Stimulated activated naive CD8-positive, alpha-beta T cell treated with anti-CD3 and anti-CD28 coated beads, Interleukin-15, Interleukin-2, amounts not matched to agents 100 ng/mL and 50 ng/mL, for 24 hours (primary cell): ENCODE measurements around the gene TEX28.
"Not testable (repeated sequence)": the region's sequence is repeated elsewhere in the genome, so short reads cannot be mapped to it uniquely, and the experiment has no call there.

ENCODE experiments used
- H3K27ac Mint-ChIP-seq: one replicate; pipeline ENCODE4 v1.8.0; 2021; ENCODE audit warnings: mild to moderate bottlenecking, mixed read lengths
- H3K27me3 Mint-ChIP-seq: one replicate; pipeline ENCODE4 v1.8.0; 2021; ENCODE audit warnings: mixed read lengths
- H3K36me3 Mint-ChIP-seq: one replicate; pipeline ENCODE4 v1.8.0; 2021; ENCODE audit warnings: low read depth, mixed read lengths
- H3K4me1 Mint-ChIP-seq: one replicate; pipeline ENCODE4 v1.8.0; 2021; ENCODE audit warnings: low read depth, mixed read lengths
- H3K4me3 Mint-ChIP-seq: one replicate; pipeline ENCODE4 v1.8.0; 2021; ENCODE audit warnings: mild to moderate bottlenecking, mixed read lengths
- H3K9me3 Mint-ChIP-seq: one replicate; pipeline ENCODE4 v1.8.0; 2021; ENCODE audit warnings: mixed read lengths

TEX28 gene

GRCh38 chrX:154294791-154295574 is at the start of gene TEX28:
Gene TEX28 (minus strand): TSS chrX:154295124. CDS start chrX:154292117, 3,007 bp downstream.
- H3K4me1 Mint-ChIP-seq: peaks cover 5% of the 10 kb centered on the region
- no peaks in the 10 kb centered on the region for H3K9me3 Mint-ChIP-seq
- H3K27ac Mint-ChIP-seq: no peak within 1 kb of the TSS
- no peak within 1 kb of the TSS for H3K4me3 Mint-ChIP-seq
- H3K27me3 Mint-ChIP-seq: no peaks in the 10 kb centered on the region
- H3K36me3 Mint-ChIP-seq: no peaks in the 10 kb centered on the region

- H3K27ac Mint-ChIP-seq, H3K4me3 Mint-ChIP-seq, H3K9me3 Mint-ChIP-seq, H3K36me3 Mint-ChIP-seq, H3K27me3 Mint-ChIP-seq: not testable (repeated sequence)
- peaks cover 13% of the 10 kb centered on the region for H3K4me1 Mint-ChIP-seq
Observed at GRCh38 chrX:154343620-154344019, 48.7 kb upstream of the TEX28 start.

GRCh38 chrX:154343063-154343462 is 48.1 kb upstream of the TEX28 start:
- not testable (repeated sequence) for H3K4me3 Mint-ChIP-seq, H3K4me1 Mint-ChIP-seq, H3K9me3 Mint-ChIP-seq, H3K36me3 Mint-ChIP-seq, H3K27ac Mint-ChIP-seq, H3K27me3 Mint-ChIP-seq

- H3K4me1 Mint-ChIP-seq, H3K36me3 Mint-ChIP-seq, H3K27ac Mint-ChIP-seq, H3K4me3 Mint-ChIP-seq, H3K27me3 Mint-ChIP-seq, H3K9me3 Mint-ChIP-seq: not testable (repeated sequence)
Observed at GRCh38 chrX:154341399-154342298, 46.7 kb upstream of the TEX28 start.

GRCh38 chrX:154334496-154334895 is 39.6 kb upstream of the TEX28 start:
- Mint-ChIP-seq H3K36me3 (no peaks in the 10 kb centered on the region), H3K9me3 (no peaks in the 10 kb centered on the region), H3K27me3 (no peaks in the 10 kb centered on the region), H3K27ac (peak overlapping the region; percentile 96), H3K4me3 (peak overlapping the region; percentile 54), H3K4me1 (peaks cover 35% of the 10 kb centered on the region)

- Mint-ChIP-seq H3K27me3 (no peaks in the 10 kb centered on the region), H3K27ac (peak overlapping the region; percentile 96), H3K9me3 (no peaks in the 10 kb centered on the region), H3K4me1 (peaks cover 36% of the 10 kb centered on the region), H3K36me3 (no peaks in the 10 kb centered on the region), H3K4me3 (peak overlapping the region; percentile 54)
Observed at GRCh38 chrX:154333837-154334271, 38.9 kb upstream of the TEX28 start.

- no peak overlapping the region for H3K4me3 Mint-ChIP-seq
- no peaks in the 10 kb centered on the region for H3K27me3 Mint-ChIP-seq
- no peaks in the 10 kb centered on the region for H3K9me3 Mint-ChIP-seq
- H3K27ac Mint-ChIP-seq: no peak overlapping the region
- H3K36me3 Mint-ChIP-seq: no peaks in the 10 kb centered on the region
- H3K4me1 Mint-ChIP-seq: peaks cover 41% of the 10 kb centered on the region
Observed at GRCh38 chrX:154333116-154333515, 38.2 kb upstream of the TEX28 start.

- Mint-ChIP-seq H3K4me3 (no peak overlapping the region), H3K4me1 (peaks cover 47% of the 10 kb centered on the region), H3K27me3 (no peaks in the 10 kb centered on the region)
Observed at GRCh38 chrX:154332561-154332960, 37.6 kb upstream of the TEX28 start.

GRCh38 chrX:154329294-154329693 is 34.4 kb upstream of the TEX28 start:
- H3K27ac Mint-ChIP-seq: no peak overlapping the region
- H3K4me3 Mint-ChIP-seq: no peak overlapping the region
- peaks cover 52% of the 10 kb centered on the region for H3K4me1 Mint-ChIP-seq
- H3K9me3 Mint-ChIP-seq: no peaks in the 10 kb centered on the region
- no peaks in the 10 kb centered on the region for H3K36me3 Mint-ChIP-seq
- no peaks in the 10 kb centered on the region for H3K27me3 Mint-ChIP-seq

More at GRCh38 chrX:154332561-154332960, 37.6 kb upstream of the TEX28 start:
- H3K27ac Mint-ChIP-seq: no peak overlapping the region
- no peaks in the 10 kb centered on the region for H3K36me3 Mint-ChIP-seq
- no peaks in the 10 kb centered on the region for H3K9me3 Mint-ChIP-seq

- Mint-ChIP-seq H3K9me3 (no peaks in the 10 kb centered on the region), H3K36me3 (no peaks in the 10 kb centered on the region), H3K4me3 (no peak overlapping the region), H3K4me1 (peaks cover 45% of the 10 kb centered on the region), H3K27me3 (no peaks in the 10 kb centered on the region), H3K27ac (no peak overlapping the region)
Observed at GRCh38 chrX:154328646-154329045, 33.7 kb upstream of the TEX28 start.

- Mint-ChIP-seq H3K4me1 (peaks cover 39% of the 10 kb centered on the region), H3K4me3 (peak overlapping the region; percentile 26), H3K27ac (peak overlapping the region; percentile 58), H3K36me3 (no peaks in the 10 kb centered on the region), H3K27me3 (no peaks in the 10 kb centered on the region), H3K9me3 (no peaks in the 10 kb centered on the region)
Observed at GRCh38 chrX:154327038-154327820, 32.3 kb upstream of the TEX28 start.

GRCh38 chrX:154325541-154325940 is 30.6 kb upstream of the TEX28 start:
- no peak overlapping the region for H3K4me3 Mint-ChIP-seq
- peaks cover 47% of the 10 kb centered on the region for H3K4me1 Mint-ChIP-seq
- no peaks in the 10 kb centered on the region for H3K27me3 Mint-ChIP-seq
- no peak overlapping the region for H3K27ac Mint-ChIP-seq
- no peaks in the 10 kb centered on the region for H3K9me3 Mint-ChIP-seq
- no peaks in the 10 kb centered on the region for H3K36me3 Mint-ChIP-seq

GRCh38 chrX:154323537-154323936 is 28.6 kb upstream of the TEX28 start:
- no peaks in the 10 kb centered on the region for H3K27me3 Mint-ChIP-seq
- no peak overlapping the region for H3K27ac Mint-ChIP-seq
- no peaks in the 10 kb centered on the region for H3K9me3 Mint-ChIP-seq
- no peak overlapping the region for H3K4me3 Mint-ChIP-seq
- no peaks in the 10 kb centered on the region for H3K36me3 Mint-ChIP-seq
- peaks cover 48% of the 10 kb centered on the region for H3K4me1 Mint-ChIP-seq

- H3K4me3 Mint-ChIP-seq: no peak overlapping the region
- H3K36me3 Mint-ChIP-seq: no peaks in the 10 kb centered on the region
- H3K27ac Mint-ChIP-seq: no peak overlapping the region
- peaks cover 44% of the 10 kb centered on the region for H3K4me1 Mint-ChIP-seq
- H3K9me3 Mint-ChIP-seq: no peaks in the 10 kb centered on the region
- H3K27me3 Mint-ChIP-seq: no peaks in the 10 kb centered on the region
Observed at GRCh38 chrX:154322890-154323289, 28.0 kb upstream of the TEX28 start.

- Mint-ChIP-seq H3K4me1 (peaks cover 42% of the 10 kb centered on the region), H3K4me3 (peak overlapping the region; percentile 17), H3K36me3 (no peaks in the 10 kb centered on the region), H3K9me3 (no peaks in the 10 kb centered on the region), H3K27ac (peak overlapping the region; percentile 67), H3K27me3 (no peaks in the 10 kb centered on the region)
Observed at GRCh38 chrX:154321594-154321993, 26.7 kb upstream of the TEX28 start.
